ENCODE measurements around the gene MLLT10.

DNA sequence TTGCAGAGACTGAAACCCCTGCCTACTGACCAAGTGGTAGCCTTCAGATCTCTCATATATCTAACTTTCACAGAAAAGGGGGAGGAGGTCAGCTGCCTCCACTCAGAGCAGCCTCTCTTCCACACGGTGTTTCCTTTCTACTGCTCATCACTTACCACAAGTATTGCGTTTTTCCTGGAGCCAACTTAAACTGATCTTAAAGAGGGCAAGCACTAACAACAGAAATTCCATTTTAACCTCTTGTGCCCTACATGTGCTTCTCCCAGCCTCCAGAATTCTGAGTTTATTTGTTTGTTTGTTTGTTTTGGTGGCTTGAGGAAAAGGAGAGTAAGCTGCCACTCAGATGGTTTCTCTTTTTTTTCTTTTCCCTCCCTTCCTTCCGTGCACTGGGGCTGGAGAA lies 27.7 kb upstream of the MLLT10 start:
- TF ChIP-seq RFX5 (IDR thresholded peaks at IDR 0.05; ENCODE audit: low read depth, low read length) (no peak), NBN (IDR thresholded peaks at IDR 0.05) (no peak), NR2C2 (IDR thresholded peaks at IDR 0.05; ENCODE audit: borderline replicate concordance, control insufficient read depth, insufficient read length, low read depth) (no peak), BCL11A (IDR thresholded peaks at IDR 0.05; ENCODE audit: low read depth, low read length) (no peak)
- TF ChIP-seq, protein P1, sequence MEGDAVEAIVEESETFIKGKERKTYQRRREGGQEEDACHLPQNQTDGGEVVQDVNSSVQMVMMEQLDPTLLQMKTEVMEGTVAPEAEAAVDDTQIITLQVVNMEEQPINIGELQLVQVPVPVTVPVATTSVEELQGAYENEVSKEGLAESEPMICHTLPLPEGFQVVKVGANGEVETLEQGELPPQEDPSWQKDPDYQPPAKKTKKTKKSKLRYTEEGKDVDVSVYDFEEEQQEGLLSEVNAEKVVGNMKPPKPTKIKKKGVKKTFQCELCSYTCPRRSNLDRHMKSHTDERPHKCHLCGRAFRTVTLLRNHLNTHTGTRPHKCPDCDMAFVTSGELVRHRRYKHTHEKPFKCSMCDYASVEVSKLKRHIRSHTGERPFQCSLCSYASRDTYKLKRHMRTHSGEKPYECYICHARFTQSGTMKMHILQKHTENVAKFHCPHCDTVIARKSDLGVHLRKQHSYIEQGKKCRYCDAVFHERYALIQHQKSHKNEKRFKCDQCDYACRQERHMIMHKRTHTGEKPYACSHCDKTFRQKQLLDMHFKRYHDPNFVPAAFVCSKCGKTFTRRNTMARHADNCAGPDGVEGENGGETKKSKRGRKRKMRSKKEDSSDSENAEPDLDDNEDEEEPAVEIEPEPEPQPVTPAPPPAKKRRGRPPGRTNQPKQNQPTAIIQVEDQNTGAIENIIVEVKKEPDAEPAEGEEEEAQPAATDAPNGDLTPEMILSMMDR (IDR thresholded peaks at IDR 0.05 in 2 of 3, conservative IDR thresholded peaks at IDR 0.05 in 1 of 3; ENCODE audit: control insufficient read depth in 2 of 3, extremely low read depth in 1 of 3, insufficient read depth in 1 of 3, low read depth in 3 of 3, low read length in 3 of 3), result no peak
- TF ChIP-seq, protein P2, sequence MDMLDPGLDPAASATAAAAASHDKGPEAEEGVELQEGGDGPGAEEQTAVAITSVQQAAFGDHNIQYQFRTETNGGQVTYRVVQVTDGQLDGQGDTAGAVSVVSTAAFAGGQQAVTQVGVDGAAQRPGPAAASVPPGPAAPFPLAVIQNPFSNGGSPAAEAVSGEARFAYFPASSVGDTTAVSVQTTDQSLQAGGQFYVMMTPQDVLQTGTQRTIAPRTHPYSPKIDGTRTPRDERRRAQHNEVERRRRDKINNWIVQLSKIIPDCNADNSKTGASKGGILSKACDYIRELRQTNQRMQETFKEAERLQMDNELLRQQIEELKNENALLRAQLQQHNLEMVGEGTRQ (IDR thresholded peaks at IDR 0.05; ENCODE audit: borderline replicate concordance, low read depth, low read length), result no peak

Data from GM12878 (cell line).